GM10248 (cell line): ENCODE measurements around the gene PHF21A.

ENCODE experiments used
- CTCF ChIA-PET: fragments of 300-600 bp; sonication (Branson Sonifier 250); formaldehyde crosslinking; extraction: SDS; loops from one replicate; lab custom pipeline; 2021; ENCODE audit warnings: antibody characterized with exemption; lab: Yijun Ruan, JAX
- POLR2A ChIA-PET: fragments of 350-650 bp; sonication (Branson Sonifier 250); formaldehyde crosslinking; extraction: SDS; loops from one replicate; lab custom pipeline; 2020; ENCODE audit warnings: antibody characterized with exemption; lab: Yijun Ruan, JAX
- DNase-seq: peaks from one replicate; pipeline ENCODE4 v3.0.0; 2012; ENCODE audit errors: extremely low spot score
- CTCF ChIP-seq: IDR thresholded peaks from 2 replicates; pipeline ENCODE4 v1.5.1; 2012; ENCODE audit warnings: mild to moderate bottlenecking, low read depth; ENCODE audit errors: extremely low read depth, missing control alignments, control extremely low read depth

PHF21A gene

GRCh38 chr11:45894555-45895247 lies 226.6 kb downstream of the PHF21A start:
- DNase-seq: no peak
- POLR2A ChIA-PET: no interaction called here
- no peak for TF ChIP-seq CTCF
- CTCF ChIA-PET: interaction anchor here (0.9 kb wide), 1 partner anchor 21 kb away, joined by 3 read pairs; no protein-coding TSS in a partner anchor

GRCh38 chr11:45892856-45893255 lies 228.4 kb downstream of the PHF21A start:
- DNase-seq: no peak
- ChIA-PET CTCF (interaction anchor here (1.0 kb wide), 1 partner anchor 72 kb away, joined by 3 read pairs; no protein-coding TSS in a partner anchor), POLR2A (no interaction called here)
- no peak for TF ChIP-seq CTCF

- TF ChIP-seq CTCF: no peak
- POLR2A ChIA-PET: no interaction called here
- CTCF ChIA-PET: interaction anchor here (1.0 kb wide), 1 partner anchor 74 kb away, joined by 3 read pairs; no protein-coding TSS in a partner anchor
- DNase-seq: no peak
These were observed 230.2 kb downstream of the PHF21A start for GRCh38 chr11:45890886-45891550.

GRCh38 chr11:45889966-45890365 lies 231.3 kb downstream of the PHF21A start:
- no peak for DNase-seq
- no peak for TF ChIP-seq CTCF
- CTCF ChIA-PET: interaction anchor here (0.9 to 1.2 kb wide), 4 partner anchors 16 to 75 kb away, joined by 3 to 4 read pairs (median 4); no protein-coding TSS in a partner anchor
- POLR2A ChIA-PET: no interaction called here

- DNase-seq: no peak
These were observed 231.7 kb downstream of the PHF21A start for GRCh38 chr11:45889555-45889954.

GRCh38 chr11:45887587-45887986 lies 233.7 kb downstream of the PHF21A start:
- DNase-seq: no peak
- ChIA-PET POLR2A (no interaction called here), CTCF (interaction anchor here (1.1 to 1.2 kb wide), 2 partner anchors 37 to 116 kb away, joined by 3 read pairs; no protein-coding TSS in a partner anchor)
- no peak for TF ChIP-seq CTCF

More at GRCh38 chr11:45889555-45889954, 231.7 kb downstream of the PHF21A start:
- CTCF ChIA-PET: interaction anchor here (0.9 to 1.2 kb wide), 3 partner anchors 16 to 26 kb away, joined by 3 to 4 read pairs (median 4); no protein-coding TSS in a partner anchor
- TF ChIP-seq CTCF: no peak
- POLR2A ChIA-PET: no interaction called here
